K562 (cell line): Measurements from ENCODE around the gene MAPK13.

ENCODE experiments used
- CCAR2 ChIP-seq: fragments of 200-400 bp; formaldehyde crosslinking; IDR thresholded peaks from 2 replicates; pipeline ENCODE4 v1.6.1; 2017; ENCODE audit warnings: mild to moderate bottlenecking, low read depth, low read length
- JUND ChIP-seq, 2 experiments: IDR thresholded peaks; 2 replicates in 1 of 2; 3 replicates in 1 of 2; pipeline ENCODE4 v1.6.1; 2011; ENCODE audit warnings: borderline replicate concordance in 2 of 2, low read depth in 2 of 2, low read length in 2 of 2, improper control_type of control experiment in 1 of 2, missing biosample characterization in 1 of 2, missing genetic modification characterization in 1 of 2, missing genetic modification reagents in 1 of 2
- LARP7 ChIP-seq: fragments of 450-650 bp; IDR thresholded peaks from 2 replicates; pipeline ENCODE4 v1.6.1; 2016
- MAFK ChIP-seq: IDR thresholded peaks from 2 replicates; pipeline ENCODE4 v1.6.1; 2011; ENCODE audit warnings: low read length, improper control_type of control experiment
- MXI1 ChIP-seq: IDR thresholded peaks from 2 replicates; pipeline ENCODE4 v1.6.1; 2011; ENCODE audit warnings: low read depth, mild to moderate bottlenecking, improper control_type of control experiment, low read length
- POLR2AphosphoS5 ChIP-seq: IDR thresholded peaks from 2 replicates; pipeline ENCODE4 v1.6.1; 2011; ENCODE audit warnings: mild to moderate bottlenecking, low read depth, low read length, moderate library complexity; ENCODE audit not compliant: control insufficient read depth, insufficient read depth
- RAD21 ChIP-seq, 2 experiments: fragments of 250-450 bp in 1 of 2; fragments of 450-650 bp in 1 of 2; sonication (Bioruptor Pico) in 1 of 2; formaldehyde crosslinking in 1 of 2; IDR thresholded peaks in 1 of 2; conservative IDR thresholded peaks in 1 of 2; 2 replicates each; pipeline versions ENCODE4 v1.4.0 to v1.8.0; 2020 to 2022; ENCODE audit warnings: mild to moderate bottlenecking in 2 of 2, moderate library complexity in 1 of 2
- TBP ChIP-seq: optimal IDR thresholded peaks from 2 replicates; pipeline ENCODE3; 2011; ENCODE audit warnings: low read depth, low read length, improper control_type of control experiment
- ZNF318 ChIP-seq, 2 experiments: fragments of 450-650 bp; IDR thresholded peaks; 2 replicates each; pipeline ENCODE4 v1.6.1; 2016; ENCODE audit warnings: mild to moderate bottlenecking in 2 of 2, borderline replicate concordance in 1 of 2, low read depth in 1 of 2, moderate library complexity in 1 of 2
- TF ChIP-seq, protein P1 (sequence below): sonication (generic); formaldehyde crosslinking; IDR thresholded peaks from 2 replicates; pipeline ENCODE4 v1.9.0; 2022; ENCODE audit warnings: mild to moderate bottlenecking, missing genetic modification reagents

DNA sequence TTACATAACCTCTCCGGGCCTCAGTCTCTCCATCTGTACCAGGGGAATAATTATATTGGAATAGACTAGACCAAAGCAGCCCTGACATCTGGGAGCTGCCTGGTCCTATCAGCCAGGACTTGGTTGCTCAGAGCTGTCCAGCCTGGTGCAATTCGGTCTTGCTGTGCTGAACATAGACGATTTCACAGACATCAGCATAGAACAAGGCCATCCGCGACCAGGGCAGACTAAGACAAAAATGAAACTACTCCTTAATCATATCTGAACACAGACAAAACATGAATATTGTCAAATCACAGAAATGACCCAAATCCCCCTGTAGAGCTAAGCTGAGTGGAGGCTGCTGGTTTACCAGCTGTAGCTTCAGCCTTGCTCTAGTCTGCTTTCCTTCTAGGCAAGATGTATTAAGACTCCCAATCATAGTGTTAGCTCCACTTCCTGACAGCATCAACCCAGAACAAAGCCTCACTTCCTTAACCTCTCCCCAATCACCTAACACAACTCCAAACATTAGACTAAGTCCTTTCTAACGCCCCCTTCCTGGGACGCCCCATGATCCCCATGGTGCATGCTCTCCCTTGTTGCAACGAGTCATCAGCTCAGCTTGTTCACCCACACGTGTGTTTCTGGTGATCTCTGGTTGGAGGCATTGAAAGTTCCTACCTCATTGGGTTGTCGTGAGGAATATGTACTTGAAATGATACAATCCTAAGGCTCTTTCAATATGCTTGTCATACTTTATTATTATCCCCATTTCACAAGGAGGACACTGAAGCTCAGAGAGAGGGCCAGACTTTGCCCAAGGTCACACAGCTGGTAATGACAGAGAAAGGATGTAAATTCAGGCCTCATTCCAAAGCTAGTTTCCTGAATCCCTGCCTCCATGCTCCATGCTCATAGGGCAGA, 3.5 kb upstream of the MAPK13 start:
- TF ChIP-seq, protein P1, sequence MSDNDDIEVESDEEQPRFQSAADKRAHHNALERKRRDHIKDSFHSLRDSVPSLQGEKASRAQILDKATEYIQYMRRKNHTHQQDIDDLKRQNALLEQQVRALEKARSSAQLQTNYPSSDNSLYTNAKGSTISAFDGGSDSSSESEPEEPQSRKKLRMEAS (CRISPR knock-in tag): no peak
- no peak for TF ChIP-seq TBP
- no peak for TF ChIP-seq RAD21 (CRISPR knock-in tag; conservative IDR thresholded peaks at IDR 0.05 in 1 of 2, IDR thresholded peaks at IDR 0.05 in 1 of 2)
- TF ChIP-seq MXI1: no peak
- TF ChIP-seq JUND (IDR thresholded peaks at IDR 0.05; ENCODE audit: borderline replicate concordance, low read depth, low read length): peak; percentile 8; the same call in 1 of the 2 replicates
- no peak for TF ChIP-seq JUND (tag; IDR thresholded peaks at IDR 0.05; ENCODE audit: borderline replicate concordance, low read depth, low read length)
- TF ChIP-seq POLR2AphosphoS5: no peak
- TF ChIP-seq LARP7: no peak
- no peak for TF ChIP-seq MAFK
- no peak for TF ChIP-seq CCAR2
- no peak for TF ChIP-seq ZNF318 (IDR thresholded peaks at IDR 0.05; ENCODE audit: borderline replicate concordance in 1 of 2, low read depth in 1 of 2)
